CD1c-positive myeloid dendritic cell (primary cell): Measurements from ENCODE around the gene ZNHIT1.

Experiments
- DNase-seq: peaks from one replicate; pipeline ENCODE4 v3.0.0-alpha.2; 2016; ENCODE audit errors: extremely low spot score

The ZNHIT1 gene

DNA sequence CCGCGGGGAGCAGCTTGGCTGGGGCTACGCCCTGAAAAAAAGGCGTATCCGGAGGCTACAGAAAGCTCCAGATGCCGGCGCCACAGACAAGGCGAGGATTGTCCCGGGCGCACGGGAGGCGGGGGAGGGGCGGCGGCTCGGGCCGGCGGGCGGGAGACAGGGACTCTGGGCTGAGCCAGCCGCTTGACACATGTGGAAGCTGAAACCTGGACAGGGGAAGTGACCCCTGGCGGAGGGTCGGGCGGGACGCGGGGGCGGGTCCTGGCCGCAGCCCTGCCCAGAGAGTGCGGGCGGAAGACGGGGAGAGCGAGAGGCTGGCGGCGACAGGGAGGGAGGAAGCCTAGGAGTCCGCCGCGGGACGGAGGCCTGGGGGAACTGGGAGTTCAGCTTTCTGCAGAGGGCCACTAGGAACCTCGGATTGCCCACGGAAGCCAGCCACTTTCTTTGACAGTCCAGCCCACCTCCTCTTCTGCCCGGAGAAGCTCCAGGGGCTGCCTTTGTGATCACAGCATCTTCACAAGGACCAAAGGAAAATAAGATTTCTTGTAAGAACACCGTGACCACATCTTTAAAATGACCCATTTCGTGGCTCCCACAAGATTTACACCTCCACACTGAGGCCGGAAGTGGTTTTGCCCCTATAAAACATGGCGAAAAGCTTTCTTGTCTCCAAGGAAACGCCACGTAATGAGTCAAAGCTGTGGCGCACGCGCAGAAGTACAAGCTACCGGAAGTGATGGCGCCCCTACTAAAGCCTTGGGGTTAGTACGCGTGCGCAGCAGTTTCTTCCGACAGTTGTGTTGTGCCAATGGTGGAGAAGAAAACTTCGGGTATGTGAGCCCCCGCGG is at the start of gene ZNHIT1, which contains the start of gene PLOD3:
Gene ZNHIT1, plus strand, starts transcription at position 778 of the 848 bp plus-strand sequence. Its CDS starts 31 bp downstream, at position 809.
Gene PLOD3, minus strand, starts transcription at position 194 of the 848 bp plus-strand sequence. CDS start 307 bp downstream, outside the sequence.
- DNase-seq: peak; percentile 100

DNA sequence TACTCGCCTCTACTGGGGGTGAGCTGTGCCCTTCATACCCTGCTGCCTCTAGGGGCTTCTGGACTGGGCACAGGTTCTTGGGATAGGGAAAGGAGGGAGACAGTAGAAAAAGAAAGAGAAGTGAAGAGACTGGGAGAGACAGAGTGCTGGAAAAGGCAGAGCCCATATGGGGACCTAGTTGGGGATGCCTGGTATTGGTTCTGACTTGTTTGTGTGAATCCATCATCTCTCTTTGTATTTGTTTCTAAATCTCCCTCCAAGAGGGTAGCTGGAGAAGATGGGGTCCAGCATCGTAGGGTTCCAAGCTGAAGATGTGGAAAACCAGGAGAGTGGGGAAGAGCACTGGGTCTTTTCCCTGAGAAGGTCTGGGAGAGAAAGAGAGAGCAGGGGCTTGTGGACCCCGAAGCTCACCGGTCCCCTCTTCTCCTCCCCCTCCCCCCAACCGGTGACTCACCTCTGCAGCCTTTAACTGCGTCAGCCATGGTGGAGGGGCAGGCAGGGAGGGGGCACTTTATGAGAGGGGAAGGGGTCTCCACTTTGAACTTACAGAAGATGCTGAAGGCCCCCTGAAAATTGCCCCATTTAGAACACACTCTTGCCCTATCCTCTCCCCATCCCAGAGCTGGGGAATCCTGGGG is 49.4 kb upstream of the ZNHIT1 start:
- no peak for DNase-seq

DNA sequence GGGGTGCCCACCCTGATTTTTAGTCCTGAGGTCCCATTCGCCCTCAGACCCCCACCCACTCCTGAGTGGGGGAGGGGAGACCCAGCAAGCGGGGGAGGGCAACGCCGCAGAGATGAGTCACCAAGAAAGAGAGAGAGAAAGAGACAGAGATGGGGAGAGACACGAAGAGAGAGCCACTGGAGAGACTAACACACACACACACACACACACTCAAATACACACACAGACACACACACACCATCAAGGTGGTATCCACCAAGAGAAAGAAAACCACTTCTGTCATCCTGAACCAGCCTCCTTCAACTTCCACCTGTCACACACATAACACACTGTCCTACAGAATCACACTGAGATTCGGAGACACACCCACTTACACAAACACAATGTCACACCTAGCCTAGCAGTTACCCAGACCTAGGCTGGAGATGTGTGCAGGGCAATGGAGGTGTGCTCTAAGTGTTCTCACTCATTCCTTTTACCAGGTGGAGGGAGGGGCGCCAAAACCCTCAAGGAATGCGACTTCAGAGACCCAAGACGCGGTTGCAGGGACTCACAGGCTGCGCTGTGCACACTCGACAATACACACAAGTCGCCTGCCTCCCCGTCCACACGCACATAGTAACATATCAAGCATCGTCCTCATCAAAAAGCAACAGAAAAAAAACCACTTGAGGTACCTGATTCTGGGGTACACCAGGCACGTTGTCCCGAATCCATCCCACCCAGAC is 48.7 kb upstream of the ZNHIT1 start:
- no peak for DNase-seq

GRCh38 chr7:101169838-101170551 is 48.0 kb upstream of the ZNHIT1 start:
- DNase-seq: peak; percentile 83

- DNase-seq: peak; percentile 30
Observed at GRCh38 chr7:101170617-101171441, 47.1 kb upstream of the ZNHIT1 start.

- no peak for DNase-seq
Observed at GRCh38 chr7:101171442-101171837, 46.5 kb upstream of the ZNHIT1 start.

- no peak for DNase-seq
Observed at GRCh38 chr7:101172005-101172853, 45.7 kb upstream of the ZNHIT1 start.

DNA sequence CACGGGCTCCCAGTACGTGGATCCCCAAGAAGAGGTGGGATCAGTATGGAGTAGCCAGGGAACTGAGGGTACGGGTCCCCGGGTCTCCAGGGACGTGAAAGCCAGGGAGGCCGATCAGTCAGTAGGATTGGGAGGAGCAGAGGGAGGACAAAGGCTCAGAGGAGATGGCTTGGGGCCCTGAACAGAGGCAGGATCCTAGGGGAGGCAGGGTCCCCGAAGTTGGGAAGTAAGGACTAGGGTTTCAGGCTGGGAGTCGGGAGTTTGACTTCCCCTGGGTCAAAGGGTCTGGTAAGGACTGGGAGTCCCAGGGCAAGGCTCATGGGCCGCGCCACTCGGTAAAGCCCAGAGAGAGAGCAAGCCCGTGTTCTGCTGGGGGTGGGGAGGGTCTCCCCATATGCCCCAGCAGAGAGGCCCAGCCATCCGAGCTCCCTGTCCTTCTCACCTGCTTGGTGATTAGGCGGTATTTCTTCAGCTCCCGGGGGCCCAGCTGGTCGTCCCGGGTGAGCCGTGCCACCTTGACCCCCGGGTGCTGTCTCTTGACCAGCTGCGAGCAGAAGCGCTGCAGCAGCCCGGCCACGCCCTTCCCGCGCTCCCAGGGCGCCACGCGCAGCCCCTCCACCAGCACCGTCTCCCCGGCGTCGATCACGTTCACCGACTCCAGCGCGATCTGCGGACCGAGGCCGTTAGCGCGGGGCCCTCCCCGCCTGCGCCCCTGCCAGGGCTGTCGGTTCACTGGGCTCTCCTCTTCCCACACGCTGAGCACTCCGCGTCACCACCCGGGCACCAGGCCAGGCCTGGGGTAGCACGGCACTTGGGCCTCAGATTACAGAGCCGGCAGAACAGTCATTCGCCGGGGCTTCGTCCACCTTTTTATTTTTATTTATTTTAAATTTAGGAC is 44.9 kb upstream of the ZNHIT1 start:
- DNase-seq: peak; percentile 79

GRCh38 chr7:101173752-101174244 is 44.2 kb upstream of the ZNHIT1 start:
- peak; percentile 60 for DNase-seq

DNA sequence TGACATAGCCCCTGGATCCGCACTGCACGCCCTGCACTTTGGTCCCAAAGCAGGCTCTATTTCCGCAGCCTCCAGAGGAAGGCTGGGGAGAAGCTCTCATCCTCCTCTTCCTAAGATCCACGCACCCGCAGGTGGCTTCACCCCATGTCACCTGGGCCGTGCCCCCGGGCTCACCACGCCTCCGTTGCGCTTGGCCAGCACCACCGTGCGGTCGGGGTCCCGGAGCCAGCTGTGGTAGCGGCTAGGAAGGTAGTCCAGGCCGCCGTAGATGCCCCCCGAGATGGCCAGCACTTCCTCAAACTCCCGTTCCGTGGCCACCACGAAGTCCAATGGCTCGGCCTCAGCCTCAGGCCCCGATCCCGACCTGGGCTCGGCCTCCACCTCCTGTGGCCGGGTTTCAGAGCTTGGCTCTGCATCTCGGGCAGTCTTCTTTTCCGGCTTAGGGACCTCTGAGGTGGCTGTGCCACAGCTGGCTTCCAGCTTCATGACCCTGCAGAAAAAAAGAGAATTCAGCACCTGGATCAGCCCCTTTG is 43.6 kb upstream of the ZNHIT1 start:
- DNase-seq: no peak

DNA sequence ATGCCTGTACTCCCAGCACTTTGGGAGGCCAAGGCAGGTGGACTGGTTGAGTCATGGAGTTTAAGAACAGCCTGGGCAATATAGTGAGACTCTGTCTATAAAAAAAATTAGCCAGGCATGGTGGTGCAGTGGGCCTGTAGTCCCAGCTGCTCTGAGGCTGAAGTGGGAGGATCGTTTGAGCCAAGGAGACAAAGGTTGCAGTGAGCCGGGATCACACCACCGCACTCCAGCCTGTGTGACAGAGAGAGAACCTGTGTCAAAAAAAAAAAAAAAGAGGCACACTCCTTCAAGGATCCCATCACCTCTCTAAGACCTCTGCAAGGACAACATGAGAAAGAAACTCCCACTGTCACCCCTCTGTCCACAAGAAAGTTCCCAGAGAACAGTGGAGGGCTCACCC is 42.3 kb upstream of the ZNHIT1 start:
- DNase-seq: no peak

DNA sequence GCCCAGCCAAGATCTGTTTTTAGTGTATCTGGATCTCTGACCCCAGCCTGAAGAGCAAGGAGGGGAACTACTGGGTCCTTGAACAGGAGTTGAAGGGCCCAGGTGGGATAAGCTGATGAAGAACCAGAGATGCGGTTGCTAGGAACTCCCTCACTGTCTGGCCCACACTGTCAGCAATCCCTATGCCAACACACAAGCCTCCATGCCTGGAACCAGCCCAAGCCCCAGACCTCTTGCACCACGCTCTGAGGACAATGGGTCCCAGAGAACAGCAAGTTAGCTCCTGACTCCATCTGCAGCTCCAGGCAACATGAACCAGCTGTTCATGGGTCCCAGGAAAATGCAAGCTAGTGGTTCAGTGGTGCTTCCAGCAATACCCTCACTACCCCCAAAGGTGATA is 40.3 kb upstream of the ZNHIT1 start:
- no peak for DNase-seq

GRCh38 chr7:101179117-101179516 is 38.8 kb upstream of the ZNHIT1 start:
- DNase-seq: no peak

DNA sequence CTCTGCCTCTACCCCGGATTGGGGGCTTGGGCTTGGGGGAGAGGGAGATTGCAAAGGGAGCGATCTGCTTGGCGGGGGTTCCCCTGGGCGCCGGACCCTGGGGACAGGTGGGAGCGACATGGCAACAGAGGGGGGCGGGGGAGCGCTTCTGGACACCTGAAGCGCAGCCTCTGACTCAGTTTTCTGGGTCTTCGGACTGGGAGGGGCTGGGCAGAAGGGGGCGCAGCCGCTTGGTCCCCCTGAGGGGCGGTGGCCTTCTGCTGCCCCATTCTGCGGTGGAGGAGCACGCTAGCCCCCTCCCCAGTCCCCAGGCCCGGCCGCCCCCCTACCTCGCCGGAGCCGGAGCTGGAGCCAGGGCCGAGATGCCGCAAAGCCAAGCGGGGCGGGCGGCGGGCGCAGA is 38.3 kb upstream of the ZNHIT1 start:
- no peak for DNase-seq

- DNase-seq: no peak
Observed at GRCh38 chr7:101180130-101180755, 37.7 kb upstream of the ZNHIT1 start, which contains the start of gene NAT16. TSS of gene NAT16 (minus strand) at chr7:101180293. CDS start at chr7:101174807, 5,486 bp downstream.

GRCh38 chr7:101185258-101185839 is 32.6 kb upstream of the ZNHIT1 start:
- peak; percentile 58 for DNase-seq

DNA sequence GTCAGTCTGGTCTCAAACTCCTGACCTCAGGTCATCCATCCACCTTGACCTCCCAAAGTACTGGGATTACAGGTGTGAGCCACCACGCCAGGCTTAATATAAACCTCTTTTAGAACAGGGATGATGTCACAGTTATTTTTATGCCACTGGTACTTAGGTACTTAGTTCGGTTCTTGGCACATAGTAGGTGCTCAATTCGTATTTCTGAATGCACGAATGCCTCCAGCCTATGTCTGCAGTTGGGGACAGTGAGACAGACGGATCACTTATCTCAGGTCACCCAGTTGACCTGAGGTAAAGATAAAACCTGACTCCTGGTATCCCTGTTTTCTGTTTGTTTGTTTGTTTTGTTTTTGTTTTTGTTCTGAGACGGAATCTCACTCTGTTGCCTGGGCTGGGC is 31.8 kb upstream of the ZNHIT1 start:
- DNase-seq: no peak
